IgD-negative memory B cell (primary cell): Measurements from ENCODE around the gene KRTAP4-8. TPM values are rescaled to one million over a fixed set of nuclear protein-coding genes. Genes with fewer than 3 reads are reported as not detected.

Source experiments
- polyA plus RNA-seq: library from polyadenylated mRNA; unstranded; fragments of 300-500 nt; fragmentation: Illumina TruSeq; gene quantifications from one replicate; pipeline ENCODE4 v1.2.3, GENCODE V29; 2021

Gene KRTAP4-8
- polyA plus RNA-seq, 1 donor from 2014 or later = not detected

Other genes with a start within 250 kb of the KRTAP4-8 start
- gene KRT12, start 230.9 kb downstream of the KRTAP4-8 start, polyA plus RNA-seq = not detected
- not detected for gene KRT20, start 212.9 kb downstream of the KRTAP4-8 start, polyA plus RNA-seq
- not detected for gene KRT23, start 160.5 kb downstream of the KRTAP4-8 start, polyA plus RNA-seq
- gene KRT39, start 131.2 kb downstream of the KRTAP4-8 start, polyA plus RNA-seq = not detected
- gene KRT40, start 113.8 kb downstream of the KRTAP4-8 start, polyA plus RNA-seq = not detected
- not detected for gene KRTAP3-3, start 104.0 kb downstream of the KRTAP4-8 start, polyA plus RNA-seq
- gene KRTAP3-2, start 98.2 kb downstream of the KRTAP4-8 start, polyA plus RNA-seq = not detected
- not detected for gene KRTAP3-1, start 89.0 kb downstream of the KRTAP4-8 start, polyA plus RNA-seq
- not detected for gene KRTAP1-5, start 70.9 kb downstream of the KRTAP4-8 start, polyA plus RNA-seq
- gene KRTAP1-4, start 67.9 kb downstream of the KRTAP4-8 start, polyA plus RNA-seq = not detected
- gene KRTAP1-3, start 63.3 kb downstream of the KRTAP4-8 start, polyA plus RNA-seq = not detected
- gene KRTAP1-1, start 56.7 kb downstream of the KRTAP4-8 start, polyA plus RNA-seq = not detected
- not detected for gene KRTAP2-1, start 50.8 kb downstream of the KRTAP4-8 start, polyA plus RNA-seq
- gene KRTAP2-2, start 42.9 kb downstream of the KRTAP4-8 start, polyA plus RNA-seq = not detected
- not detected for gene KRTAP2-3, start 38.0 kb downstream of the KRTAP4-8 start, polyA plus RNA-seq
- not detected for gene KRTAP2-4, start 32.3 kb downstream of the KRTAP4-8 start, polyA plus RNA-seq
- not detected for gene KRTAP4-7, start 14.0 kb downstream of the KRTAP4-8 start, polyA plus RNA-seq
- gene KRTAP4-16, start 4.1 kb upstream of the KRTAP4-8 start, polyA plus RNA-seq = not detected
- not detected for gene KRTAP4-9, start 7.2 kb upstream of the KRTAP4-8 start, polyA plus RNA-seq
- gene KRTAP4-11, start 20.2 kb upstream of the KRTAP4-8 start, polyA plus RNA-seq = not detected
- gene KRTAP4-12, start 26.0 kb upstream of the KRTAP4-8 start, polyA plus RNA-seq = not detected
- not detected for gene KRTAP4-6, start 42.4 kb upstream of the KRTAP4-8 start, polyA plus RNA-seq
- not detected for gene KRTAP4-5, start 51.7 kb upstream of the KRTAP4-8 start, polyA plus RNA-seq
- not detected for gene KRTAP4-4, start 62.6 kb upstream of the KRTAP4-8 start, polyA plus RNA-seq
- gene KRTAP4-3, start 70.1 kb upstream of the KRTAP4-8 start, polyA plus RNA-seq = not detected
- not detected for gene KRTAP4-2, start 80.1 kb upstream of the KRTAP4-8 start, polyA plus RNA-seq
- gene KRTAP4-1, start 86.8 kb upstream of the KRTAP4-8 start, polyA plus RNA-seq = not detected
- gene KRTAP9-1, start 91.7 kb upstream of the KRTAP4-8 start, polyA plus RNA-seq = not detected
- not detected for gene KRTAP9-2, start 128.5 kb upstream of the KRTAP4-8 start, polyA plus RNA-seq
- gene KRTAP9-3, start 134.3 kb upstream of the KRTAP4-8 start, polyA plus RNA-seq = not detected
- gene KRTAP9-8, start 139.9 kb upstream of the KRTAP4-8 start, polyA plus RNA-seq = not detected
- not detected for gene KRTAP9-4, start 151.5 kb upstream of the KRTAP4-8 start, polyA plus RNA-seq
- not detected for gene KRTAP9-9, start 157.2 kb upstream of the KRTAP4-8 start, polyA plus RNA-seq
- gene KRTAP9-6, start 167.2 kb upstream of the KRTAP4-8 start, polyA plus RNA-seq = not detected
- not detected for gene KRTAP9-7, start 177.6 kb upstream of the KRTAP4-8 start, polyA plus RNA-seq
- not detected for gene KRTAP29-1, start 204.7 kb upstream of the KRTAP4-8 start, polyA plus RNA-seq
- gene KRTAP16-1, start 211.2 kb upstream of the KRTAP4-8 start, polyA plus RNA-seq = not detected
- not detected for gene KRTAP17-1, start 217.6 kb upstream of the KRTAP4-8 start, polyA plus RNA-seq